Measurements from ENCODE around the gene DGUOK.

DGUOK gene

DNA sequence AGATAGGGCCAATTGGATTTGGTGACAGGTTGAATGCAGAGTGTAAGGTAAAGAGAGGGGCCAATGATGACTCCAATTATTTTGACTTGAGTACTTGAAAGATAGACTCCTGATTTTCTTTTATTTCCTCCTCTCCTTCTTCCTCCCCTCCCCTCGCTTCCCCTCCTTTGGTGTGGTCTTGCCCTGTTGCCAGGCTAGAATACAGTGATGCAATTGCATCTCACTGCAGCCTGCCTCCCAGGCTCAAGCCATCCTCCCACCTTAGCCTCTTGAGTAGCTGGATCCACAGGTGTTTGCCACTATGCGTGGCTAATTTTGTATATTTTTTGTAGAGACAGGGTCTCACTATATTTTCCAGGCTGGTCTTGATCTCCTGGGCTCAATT lies 2.3 kb downstream of the DGUOK start:
- H3K4me3 ChIP-seq (ENCODE audit: low read depth, low read length): no peak overlapping the region
- TF ChIP-seq, protein P1, sequence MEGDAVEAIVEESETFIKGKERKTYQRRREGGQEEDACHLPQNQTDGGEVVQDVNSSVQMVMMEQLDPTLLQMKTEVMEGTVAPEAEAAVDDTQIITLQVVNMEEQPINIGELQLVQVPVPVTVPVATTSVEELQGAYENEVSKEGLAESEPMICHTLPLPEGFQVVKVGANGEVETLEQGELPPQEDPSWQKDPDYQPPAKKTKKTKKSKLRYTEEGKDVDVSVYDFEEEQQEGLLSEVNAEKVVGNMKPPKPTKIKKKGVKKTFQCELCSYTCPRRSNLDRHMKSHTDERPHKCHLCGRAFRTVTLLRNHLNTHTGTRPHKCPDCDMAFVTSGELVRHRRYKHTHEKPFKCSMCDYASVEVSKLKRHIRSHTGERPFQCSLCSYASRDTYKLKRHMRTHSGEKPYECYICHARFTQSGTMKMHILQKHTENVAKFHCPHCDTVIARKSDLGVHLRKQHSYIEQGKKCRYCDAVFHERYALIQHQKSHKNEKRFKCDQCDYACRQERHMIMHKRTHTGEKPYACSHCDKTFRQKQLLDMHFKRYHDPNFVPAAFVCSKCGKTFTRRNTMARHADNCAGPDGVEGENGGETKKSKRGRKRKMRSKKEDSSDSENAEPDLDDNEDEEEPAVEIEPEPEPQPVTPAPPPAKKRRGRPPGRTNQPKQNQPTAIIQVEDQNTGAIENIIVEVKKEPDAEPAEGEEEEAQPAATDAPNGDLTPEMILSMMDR (IDR thresholded peaks at IDR 0.05; ENCODE audit: low read depth, low read length): no peak

DNA sequence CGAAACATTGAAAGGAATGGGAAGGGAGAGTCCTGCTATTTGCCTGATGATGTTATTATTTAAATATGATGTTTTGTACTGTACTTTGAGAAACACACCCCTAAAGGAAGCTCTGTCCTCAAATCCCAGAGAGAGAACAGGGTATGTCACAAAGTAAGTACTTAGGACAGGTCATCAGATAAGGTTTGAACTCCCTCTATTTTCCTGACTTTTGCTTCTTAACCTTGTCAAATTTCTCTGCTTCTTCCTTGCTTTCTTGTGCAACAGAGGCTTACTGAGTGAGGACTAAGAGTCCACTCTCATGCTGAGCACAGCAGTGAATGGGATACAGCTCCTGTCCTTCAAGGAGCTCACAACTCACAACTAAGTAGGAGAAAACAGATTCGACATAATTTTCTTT lies 3.7 kb downstream of the DGUOK start:
- DNase-seq: no peak
- H3K27ac ChIP-seq: no peak overlapping the region
- TF ChIP-seq, protein P1 (IDR thresholded peaks at IDR 0.05; ENCODE audit: low read depth, low read length): no peak
- H3K36me3 ChIP-seq: peaks cover 45% of the 10 kb centered on the region
- no peaks in the 10 kb centered on the region for H3K9me3 ChIP-seq (ENCODE audit: severe bottlenecking)
- H3K4me3 ChIP-seq (ENCODE audit: low read depth, low read length): no peak overlapping the region
- H3K27me3 ChIP-seq (ENCODE audit: insufficient read depth, low read depth, severe bottlenecking): no peaks in the 10 kb centered on the region

More for the DNA sequence above, 2.3 kb downstream of the DGUOK start:
- no peak overlapping the region for H3K27ac ChIP-seq
- peaks cover 34% of the 10 kb centered on the region for H3K36me3 ChIP-seq
- no peaks in the 10 kb centered on the region for H3K9me3 ChIP-seq (ENCODE audit: severe bottlenecking)
- DNase-seq: no peak
- no peaks in the 10 kb centered on the region for H3K27me3 ChIP-seq (ENCODE audit: insufficient read depth, low read depth, severe bottlenecking)

DNA sequence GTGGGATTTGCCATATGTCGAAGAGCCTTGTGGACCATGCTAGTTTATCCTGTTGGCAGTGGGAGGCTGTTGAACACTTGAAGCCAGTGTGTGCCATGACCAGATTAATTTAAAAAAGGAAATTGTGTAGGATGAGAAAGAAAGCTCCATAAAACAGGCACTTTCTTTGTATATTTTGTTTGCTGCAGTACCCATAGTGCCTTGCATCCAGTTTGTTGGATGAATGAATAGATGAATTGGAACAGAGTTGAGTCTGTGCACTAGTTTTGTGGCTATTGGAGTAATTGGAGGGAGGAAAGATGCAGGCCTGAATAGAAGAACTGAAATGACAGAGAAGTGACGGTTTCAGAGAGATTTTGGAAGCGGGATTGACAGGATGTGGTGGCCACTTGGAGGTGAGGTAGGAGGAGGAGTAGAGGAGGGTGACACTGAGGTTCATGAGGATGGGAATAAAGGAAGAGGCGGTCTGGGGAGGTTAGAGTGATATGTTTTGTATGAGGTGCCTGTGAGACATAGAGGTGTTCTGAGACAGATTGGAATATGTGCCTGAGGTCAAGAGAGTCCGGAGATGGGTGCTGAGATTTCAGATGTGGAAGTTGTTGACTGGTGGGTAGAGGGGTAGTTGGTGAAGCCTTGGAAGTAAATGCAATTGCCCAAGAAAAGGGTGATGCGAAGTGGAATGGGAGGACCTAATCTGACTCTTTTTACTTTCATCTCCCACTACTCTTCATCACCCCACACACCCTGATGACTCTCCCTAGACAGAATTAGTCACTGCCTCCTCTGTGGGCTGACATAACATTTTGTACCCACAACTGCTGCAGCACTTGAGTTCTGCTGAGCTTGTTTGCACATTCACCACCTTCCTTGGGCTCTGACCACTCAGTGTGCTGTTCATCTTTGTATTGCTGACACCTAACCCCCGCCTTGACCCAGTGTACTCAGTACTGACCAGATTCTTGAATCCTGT lies 5.1 kb downstream of the DGUOK start:
- no peak overlapping the region for H3K4me3 ChIP-seq (ENCODE audit: low read depth, low read length)
- H3K36me3 ChIP-seq: peaks cover 58% of the 10 kb centered on the region
- H3K27ac ChIP-seq: no peak overlapping the region
- H3K27me3 ChIP-seq (ENCODE audit: insufficient read depth, low read depth, severe bottlenecking): no peaks in the 10 kb centered on the region
- no peak for DNase-seq
- TF ChIP-seq, protein P1 (IDR thresholded peaks at IDR 0.05; ENCODE audit: low read depth, low read length): no peak
- no peaks in the 10 kb centered on the region for H3K9me3 ChIP-seq (ENCODE audit: severe bottlenecking)

DNA sequence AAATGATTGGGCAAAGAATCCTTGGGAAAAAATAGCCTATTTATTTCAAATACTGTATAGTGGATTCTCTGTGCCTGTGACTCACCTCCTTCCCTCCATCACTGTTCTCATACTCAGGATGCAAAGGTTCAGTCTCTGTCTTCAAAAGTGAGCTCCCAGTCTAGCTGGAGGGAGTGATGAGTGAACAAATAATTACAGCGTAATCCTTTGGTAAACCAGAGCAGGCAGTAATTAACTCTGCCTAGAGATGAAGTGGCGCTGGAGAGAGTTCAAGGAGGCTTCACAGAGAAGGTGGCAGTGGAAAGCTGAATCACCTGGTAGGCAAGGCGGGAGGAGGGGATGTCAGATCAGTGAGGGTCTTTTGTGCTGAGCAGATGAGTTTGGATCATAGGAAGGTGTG lies 6.5 kb downstream of the DGUOK start:
- TF ChIP-seq, protein P1 (IDR thresholded peaks at IDR 0.05; ENCODE audit: low read depth, low read length): no peak
- no peak overlapping the region for H3K27ac ChIP-seq
- no peak for DNase-seq
- no peak overlapping the region for H3K4me3 ChIP-seq (ENCODE audit: low read depth, low read length)
- H3K27me3 ChIP-seq (ENCODE audit: insufficient read depth, low read depth, severe bottlenecking): no peaks in the 10 kb centered on the region
- peaks cover 60% of the 10 kb centered on the region for H3K36me3 ChIP-seq
- no peaks in the 10 kb centered on the region for H3K9me3 ChIP-seq (ENCODE audit: severe bottlenecking)

DNA sequence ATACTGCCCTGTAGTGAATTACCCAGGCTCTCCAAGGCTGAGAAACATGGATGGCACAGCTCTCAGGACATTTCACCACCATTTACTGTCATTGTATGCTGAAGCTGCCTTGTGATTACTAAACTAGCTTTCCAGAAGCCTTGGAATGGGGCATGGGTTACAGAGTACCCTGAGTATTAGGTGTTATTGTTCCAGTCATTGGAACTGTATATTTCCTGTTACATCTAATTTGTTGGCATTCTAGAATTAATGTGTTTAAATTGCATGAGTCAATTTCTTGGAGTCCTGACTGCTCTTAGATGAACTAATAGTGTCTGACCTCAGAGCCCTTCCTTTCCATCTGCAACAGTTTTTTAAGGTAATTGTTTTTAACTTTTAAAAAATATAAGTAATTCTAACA lies 9.0 kb downstream of the DGUOK start:
- Histone ChIP-seq H3K27ac (no peak overlapping the region), H3K9me3 (ENCODE audit: severe bottlenecking) (no peaks in the 10 kb centered on the region), H3K27me3 (ENCODE audit: insufficient read depth, low read depth, severe bottlenecking) (no peaks in the 10 kb centered on the region), H3K36me3 (peaks cover 71% of the 10 kb centered on the region), H3K4me3 (ENCODE audit: low read depth, low read length) (no peak overlapping the region)
- TF ChIP-seq, protein P1 (IDR thresholded peaks at IDR 0.05; ENCODE audit: low read depth, low read length): no peak
- no peak for DNase-seq

Data from WERI-Rb-1 (cell line).